Liver (tissue), 9 donors: ENCODE measurements around the gene TRAF7. TPM values are rescaled to one million over a fixed set of nuclear protein-coding genes. Genes with fewer than 3 reads are reported as not detected.

Source experiments
- DNase-seq: peaks from one replicate; pipeline ENCODE4 v3.0.0-alpha.2; 2017; ENCODE audit warnings: low spot score
- H3K27ac ChIP-seq, 2 donors: one replicate each; pipeline ENCODE4 v1.7.0; 2013; ENCODE audit warnings: inconsistent platforms in 2 of 2, low read length in 2 of 2, control low read depth in 1 of 2, low read depth in 1 of 2, mild to moderate bottlenecking in 1 of 2
- H3K27me3 ChIP-seq, 4 donors: one replicate each; pipeline versions ENCODE4 v1.6.1 to v1.7.0; 2013; ENCODE audit warnings: low read length in 3 of 4, inconsistent platforms in 1 of 4, mild to moderate bottlenecking in 1 of 4, moderate library complexity in 1 of 4; ENCODE audit not compliant: control insufficient read depth in 4 of 4, insufficient read depth in 4 of 4
- H3K36me3 ChIP-seq, 4 donors: one replicate each; pipeline versions ENCODE4 v1.6.1 to v1.7.0; 2013; ENCODE audit warnings: low read length in 3 of 4, mild to moderate bottlenecking in 3 of 4, low read depth in 1 of 4, moderate library complexity in 1 of 4; ENCODE audit not compliant: control insufficient read depth in 4 of 4, insufficient read depth in 3 of 4
- H3K4me1 ChIP-seq, 4 donors: one replicate each; pipeline versions ENCODE4 v1.6.1 to v1.7.0; 2013; ENCODE audit warnings: low read length in 3 of 4, mild to moderate bottlenecking in 3 of 4, moderate library complexity in 1 of 4; ENCODE audit not compliant: control insufficient read depth in 4 of 4, insufficient read depth in 4 of 4
- H3K4me3 ChIP-seq, 3 donors: one replicate each; pipeline versions ENCODE4 v1.6.1 to v1.7.0; 2013; ENCODE audit warnings: low read length in 3 of 3, control low read depth in 1 of 3, low read depth in 1 of 3, mild to moderate bottlenecking in 1 of 3
- H3K9ac ChIP-seq, 2 donors: one replicate each; pipeline ENCODE4 v1.7.0; 2013; ENCODE audit warnings: low read length in 2 of 2, mild to moderate bottlenecking in 2 of 2, moderate library complexity in 2 of 2, control low read depth in 1 of 2, low read depth in 1 of 2
- H3K9me3 ChIP-seq, 4 donors: one replicate each; pipeline versions ENCODE4 v1.6.1 to v1.7.0; 2013; ENCODE audit warnings: low read length in 3 of 4; ENCODE audit not compliant: control insufficient read depth in 4 of 4
- ATF3 ChIP-seq: IDR thresholded peaks from 2 replicates; pipeline ENCODE4 v1.6.1; 2016; ENCODE audit warnings: antibody characterized with exemption
- EGR1 ChIP-seq, 2 donors: IDR thresholded peaks; 2 replicates each; pipeline ENCODE4 v1.6.1; 2016 to 2018; ENCODE audit warnings: antibody characterized with exemption in 2 of 2, low read depth in 2 of 2
- FOXA1 ChIP-seq: IDR thresholded peaks from 2 replicates; pipeline ENCODE4 v1.6.1; 2016; ENCODE audit warnings: antibody characterized with exemption
- FOXA2 ChIP-seq: IDR thresholded peaks from 2 replicates; pipeline ENCODE4 v1.6.1; 2016; ENCODE audit warnings: antibody characterized with exemption
- GABPA ChIP-seq, 2 donors: IDR thresholded peaks in 1 of 2; conservative IDR thresholded peaks in 1 of 2; 2 replicates each; pipeline ENCODE4 v1.6.1; 2016; ENCODE audit warnings: antibody characterized with exemption in 2 of 2, mild to moderate bottlenecking in 1 of 2, moderate library complexity in 1 of 2
- HNF4A ChIP-seq, 2 donors: conservative IDR thresholded peaks; 2 replicates each; pipeline ENCODE4 v1.6.1; 2016; ENCODE audit warnings: antibody characterized with exemption in 2 of 2, mild to moderate bottlenecking in 2 of 2
- HNF4G ChIP-seq: IDR thresholded peaks from 2 replicates; pipeline ENCODE4 v1.6.1; 2016; ENCODE audit warnings: antibody characterized with exemption
- JUND ChIP-seq, 2 donors: IDR thresholded peaks; 2 replicates each; pipeline ENCODE4 v1.6.1; 2016; ENCODE audit warnings: antibody characterized with exemption in 2 of 2
- NR2F2 ChIP-seq: IDR thresholded peaks from 2 replicates; pipeline ENCODE4 v1.6.1; 2016; ENCODE audit warnings: antibody characterized with exemption
- RAD21 ChIP-seq, 2 donors: IDR thresholded peaks; 2 replicates each; pipeline ENCODE4 v1.6.1; 2016; ENCODE audit warnings: antibody characterized with exemption in 2 of 2, mild to moderate bottlenecking in 2 of 2
- RXRA ChIP-seq, 2 donors: IDR thresholded peaks; 2 replicates each; pipeline ENCODE4 v1.6.1; 2017 to 2018; ENCODE audit warnings: antibody characterized with exemption in 2 of 2, mild to moderate bottlenecking in 1 of 2
- SP1 ChIP-seq: IDR thresholded peaks from 2 replicates; pipeline ENCODE4 v1.6.1; 2018; ENCODE audit warnings: antibody characterized with exemption, mild to moderate bottlenecking
- TAF1 ChIP-seq: conservative IDR thresholded peaks from 2 replicates; pipeline ENCODE4 v1.6.1; 2016; ENCODE audit warnings: antibody characterized with exemption, mild to moderate bottlenecking
- YY1 ChIP-seq: IDR thresholded peaks from 2 replicates; pipeline ENCODE4 v1.6.1; 2016; ENCODE audit warnings: antibody characterized with exemption, mild to moderate bottlenecking
- WGBS: extraction: QIAGEN DNeasy Blood & Tissue Kit; methylation state at CpG from one replicate; pipeline ENCODE4 v1.1.7; 2013; 5-methylcytosine and 5-hydroxymethylcytosine counted together
- polyA plus RNA-seq, 2 donors: library from polyadenylated mRNA; stranded (reverse) in 1 of 2; unstranded in 1 of 2; fragments of 200-250 nt in 1 of 2; fragments of >200 nt in 1 of 2; fragmentation: Nextera tagmentation in 1 of 2; extraction: Ambion mirVana in 1 of 2; gene quantifications; one replicate each; pipeline versions ENCODE4 v1.2.1 to v1.2.3, GENCODE V29; 2013 to 2015
- total RNA-seq, 2 donors: library from RNA; depleted of rRNA; stranded (reverse); fragments of >200 nt; gene quantifications; one replicate each; pipeline ENCODE4 v1.2.3, GENCODE V29; 2014
- TF ChIP-seq, protein P1 (sequence below): IDR thresholded peaks from 2 replicates; pipeline ENCODE4 v1.6.1; 2016; ENCODE audit warnings: antibody characterized with exemption
- TF ChIP-seq, protein P2 (sequence below): IDR thresholded peaks from 2 replicates; pipeline ENCODE4 v1.6.1; 2016; ENCODE audit warnings: antibody characterized with exemption
- TF ChIP-seq, protein P3 (sequence below): fragments of 150-350 bp; IDR thresholded peaks from 2 replicates; pipeline ENCODE4 v1.5.1; 2017; ENCODE audit warnings: improper control_type of control experiment, low read depth, low read length; ENCODE audit not compliant: missing input control
- TF ChIP-seq, protein P4 (sequence below): IDR thresholded peaks from 2 replicates; pipeline ENCODE4 v1.6.1; 2016; ENCODE audit warnings: antibody characterized with exemption, mild to moderate bottlenecking
- donor health status: healthy.
- donor health status: healthy.
- donor health status: healthy.
- donor health status: healthy.
- donor health status: healthy.

The TRAF7 gene
- total and polyA plus RNA-seq, 4 donors: 14.7 to 36.6 (median 34.0) TPM

DNA sequence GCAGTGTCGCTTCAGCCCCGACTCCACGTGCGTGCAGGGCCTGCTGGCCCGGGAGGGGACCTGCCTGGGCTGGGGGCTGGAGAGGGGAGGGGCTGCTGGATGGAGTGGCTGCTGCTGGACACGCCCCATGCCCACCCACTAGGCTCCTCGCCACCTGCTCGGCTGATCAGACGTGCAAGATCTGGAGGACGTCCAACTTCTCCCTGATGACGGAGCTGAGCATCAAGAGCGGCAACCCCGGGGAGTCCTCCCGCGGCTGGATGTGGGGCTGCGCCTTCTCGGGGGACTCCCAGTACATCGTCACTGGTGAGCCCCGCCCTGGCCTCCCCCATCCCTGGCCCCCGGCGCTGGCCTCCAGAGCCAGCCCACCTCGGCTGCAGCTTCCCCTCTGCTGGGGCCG lies 52.7 kb downstream of the TRAF7 start (continued):
- TF ChIP-seq FOXA2: no peak
- TF ChIP-seq, protein P1, sequence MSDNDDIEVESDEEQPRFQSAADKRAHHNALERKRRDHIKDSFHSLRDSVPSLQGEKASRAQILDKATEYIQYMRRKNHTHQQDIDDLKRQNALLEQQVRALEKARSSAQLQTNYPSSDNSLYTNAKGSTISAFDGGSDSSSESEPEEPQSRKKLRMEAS: no peak
- no peak for TF ChIP-seq NR2F2
- TF ChIP-seq SP1: no peak

GRCh38 chr16:2208772-2209171 lies 53.2 kb downstream of the TRAF7 start:
- Histone ChIP-seq H3K27me3 (no peaks in the 10 kb centered on the region), H3K36me3 (peaks cover 0 to 24% (median 6%) of the 10 kb centered on the region in 4 donors), H3K9ac (no peak overlapping the region), H3K4me3 (no peak overlapping the region), H3K9me3 (no peaks in the 10 kb centered on the region), H3K4me1 (peaks cover 9 to 38% (median 25%) of the 10 kb centered on the region in 4 donors), H3K27ac (no peak overlapping the region)
- WGBS: 97% methylated on average over 9 of the region's 9 CpGs
- DNase-seq: no peak
- TF ChIP-seq FOXA2 (no peak), EGR1 (IDR thresholded peaks at IDR 0.05; ENCODE audit: low read depth in 2 of 2) (no peak), NR2F2 (no peak), JUND (IDR thresholded peaks at IDR 0.05) (no peak), SP1 (no peak), TAF1 (no peak)

DNA sequence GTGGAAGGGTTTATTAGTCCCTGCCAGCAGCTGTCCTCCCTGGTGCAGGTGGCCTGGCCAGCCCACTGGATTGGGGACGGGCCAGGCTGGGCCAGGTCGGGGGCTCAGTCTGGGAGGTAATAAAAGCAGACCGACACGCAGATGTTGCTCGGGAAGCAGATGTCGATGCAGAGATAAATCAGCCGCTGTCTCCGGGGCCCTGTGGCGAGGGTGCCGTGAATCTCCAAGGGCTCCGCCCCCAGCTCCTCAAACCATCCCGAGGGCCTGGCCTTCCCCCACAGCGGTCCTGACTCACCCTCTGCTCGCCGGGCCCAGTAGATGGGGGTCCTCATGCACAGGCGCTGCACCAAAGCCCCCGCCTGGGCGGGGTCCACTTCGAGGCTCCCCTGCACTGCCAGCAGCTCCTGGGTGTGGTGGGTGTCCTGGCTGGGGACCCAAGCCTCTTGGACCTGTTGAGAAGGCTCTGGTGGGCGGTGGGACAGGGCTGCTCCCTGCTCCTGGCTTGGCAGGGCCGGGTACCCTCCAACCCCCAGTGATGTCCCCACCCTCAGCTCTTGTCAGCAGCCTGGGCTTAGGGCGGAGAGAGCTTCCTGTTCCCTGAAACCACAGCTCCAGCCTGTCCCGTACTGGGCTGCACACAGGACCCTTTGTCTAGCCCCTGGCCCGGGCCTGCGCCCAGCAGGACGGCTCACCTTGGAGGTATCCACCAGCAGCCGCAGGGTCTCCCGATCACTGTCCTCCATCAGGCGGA lies 53.9 kb downstream of the TRAF7 start:
- Histone ChIP-seq H3K27ac (no peak overlapping the region), H3K9me3 (no peaks in the 10 kb centered on the region), H3K36me3 (peaks cover 0 to 24% (median 6%) of the 10 kb centered on the region in 4 donors), H3K4me3 (no peak overlapping the region), H3K4me1 (peaks cover 9 to 43% (median 29%) of the 10 kb centered on the region in 4 donors), H3K27me3 (no peaks in the 10 kb centered on the region), H3K9ac (no peak overlapping the region)
- TF ChIP-seq ATF3 (no peak), EGR1 (IDR thresholded peaks at IDR 0.05; ENCODE audit: low read depth in 2 of 2) (no peak), HNF4A (conservative IDR thresholded peaks at IDR 0.05) (no peak), RAD21 (IDR thresholded peaks at IDR 0.05) (no peak), FOXA1 (no peak), HNF4G (no peak), YY1 (no peak), JUND (IDR thresholded peaks at IDR 0.05) (no peak), NR2F2 (no peak), GABPA (IDR thresholded peaks at IDR 0.05 in 1 of 2, conservative IDR thresholded peaks at IDR 0.05 in 1 of 2) (no peak), FOXA2 (no peak), RXRA (IDR thresholded peaks at IDR 0.05) (no peak), SP1 (no peak), TAF1 (no peak)
- TF ChIP-seq, protein P2, sequence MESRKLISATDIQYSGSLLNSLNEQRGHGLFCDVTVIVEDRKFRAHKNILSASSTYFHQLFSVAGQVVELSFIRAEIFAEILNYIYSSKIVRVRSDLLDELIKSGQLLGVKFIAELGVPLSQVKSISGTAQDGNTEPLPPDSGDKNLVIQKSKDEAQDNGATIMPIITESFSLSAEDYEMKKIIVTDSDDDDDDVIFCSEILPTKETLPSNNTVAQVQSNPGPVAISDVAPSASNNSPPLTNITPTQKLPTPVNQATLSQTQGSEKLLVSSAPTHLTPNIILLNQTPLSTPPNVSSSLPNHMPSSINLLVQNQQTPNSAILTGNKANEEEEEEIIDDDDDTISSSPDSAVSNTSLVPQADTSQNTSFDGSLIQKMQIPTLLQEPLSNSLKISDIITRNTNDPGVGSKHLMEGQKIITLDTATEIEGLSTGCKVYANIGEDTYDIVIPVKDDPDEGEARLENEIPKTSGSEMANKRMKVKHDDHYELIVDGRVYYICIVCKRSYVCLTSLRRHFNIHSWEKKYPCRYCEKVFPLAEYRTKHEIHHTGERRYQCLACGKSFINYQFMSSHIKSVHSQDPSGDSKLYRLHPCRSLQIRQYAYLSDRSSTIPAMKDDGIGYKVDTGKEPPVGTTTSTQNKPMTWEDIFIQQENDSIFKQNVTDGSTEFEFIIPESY: no peak
- TF ChIP-seq, protein P3, sequence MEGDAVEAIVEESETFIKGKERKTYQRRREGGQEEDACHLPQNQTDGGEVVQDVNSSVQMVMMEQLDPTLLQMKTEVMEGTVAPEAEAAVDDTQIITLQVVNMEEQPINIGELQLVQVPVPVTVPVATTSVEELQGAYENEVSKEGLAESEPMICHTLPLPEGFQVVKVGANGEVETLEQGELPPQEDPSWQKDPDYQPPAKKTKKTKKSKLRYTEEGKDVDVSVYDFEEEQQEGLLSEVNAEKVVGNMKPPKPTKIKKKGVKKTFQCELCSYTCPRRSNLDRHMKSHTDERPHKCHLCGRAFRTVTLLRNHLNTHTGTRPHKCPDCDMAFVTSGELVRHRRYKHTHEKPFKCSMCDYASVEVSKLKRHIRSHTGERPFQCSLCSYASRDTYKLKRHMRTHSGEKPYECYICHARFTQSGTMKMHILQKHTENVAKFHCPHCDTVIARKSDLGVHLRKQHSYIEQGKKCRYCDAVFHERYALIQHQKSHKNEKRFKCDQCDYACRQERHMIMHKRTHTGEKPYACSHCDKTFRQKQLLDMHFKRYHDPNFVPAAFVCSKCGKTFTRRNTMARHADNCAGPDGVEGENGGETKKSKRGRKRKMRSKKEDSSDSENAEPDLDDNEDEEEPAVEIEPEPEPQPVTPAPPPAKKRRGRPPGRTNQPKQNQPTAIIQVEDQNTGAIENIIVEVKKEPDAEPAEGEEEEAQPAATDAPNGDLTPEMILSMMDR: no peak
- TF ChIP-seq, protein P4, sequence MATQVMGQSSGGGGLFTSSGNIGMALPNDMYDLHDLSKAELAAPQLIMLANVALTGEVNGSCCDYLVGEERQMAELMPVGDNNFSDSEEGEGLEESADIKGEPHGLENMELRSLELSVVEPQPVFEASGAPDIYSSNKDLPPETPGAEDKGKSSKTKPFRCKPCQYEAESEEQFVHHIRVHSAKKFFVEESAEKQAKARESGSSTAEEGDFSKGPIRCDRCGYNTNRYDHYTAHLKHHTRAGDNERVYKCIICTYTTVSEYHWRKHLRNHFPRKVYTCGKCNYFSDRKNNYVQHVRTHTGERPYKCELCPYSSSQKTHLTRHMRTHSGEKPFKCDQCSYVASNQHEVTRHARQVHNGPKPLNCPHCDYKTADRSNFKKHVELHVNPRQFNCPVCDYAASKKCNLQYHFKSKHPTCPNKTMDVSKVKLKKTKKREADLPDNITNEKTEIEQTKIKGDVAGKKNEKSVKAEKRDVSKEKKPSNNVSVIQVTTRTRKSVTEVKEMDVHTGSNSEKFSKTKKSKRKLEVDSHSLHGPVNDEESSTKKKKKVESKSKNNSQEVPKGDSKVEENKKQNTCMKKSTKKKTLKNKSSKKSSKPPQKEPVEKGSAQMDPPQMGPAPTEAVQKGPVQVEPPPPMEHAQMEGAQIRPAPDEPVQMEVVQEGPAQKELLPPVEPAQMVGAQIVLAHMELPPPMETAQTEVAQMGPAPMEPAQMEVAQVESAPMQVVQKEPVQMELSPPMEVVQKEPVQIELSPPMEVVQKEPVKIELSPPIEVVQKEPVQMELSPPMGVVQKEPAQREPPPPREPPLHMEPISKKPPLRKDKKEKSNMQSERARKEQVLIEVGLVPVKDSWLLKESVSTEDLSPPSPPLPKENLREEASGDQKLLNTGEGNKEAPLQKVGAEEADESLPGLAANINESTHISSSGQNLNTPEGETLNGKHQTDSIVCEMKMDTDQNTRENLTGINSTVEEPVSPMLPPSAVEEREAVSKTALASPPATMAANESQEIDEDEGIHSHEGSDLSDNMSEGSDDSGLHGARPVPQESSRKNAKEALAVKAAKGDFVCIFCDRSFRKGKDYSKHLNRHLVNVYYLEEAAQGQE: no peak
- TF ChIP-seq, protein P1: no peak
- no peak for DNase-seq
- 95% methylated on average over 29 of the region's 29 CpGs for WGBS
